Esophagus muscularis mucosa (tissue), 4 donors: Measurements from ENCODE around the gene PTPRK. TPM values are rescaled to one million over a fixed set of nuclear protein-coding genes. Genes with fewer than 3 reads are reported as not detected.

Experiments
- DNase-seq: peaks from one replicate; pipeline ENCODE4 v3.0.0-alpha.2; 2017; ENCODE audit errors: extremely low spot score
- H3K27ac ChIP-seq, 4 donors: fragments of 200-600 bp; sonication (generic); replicated peaks in 1 of 4; 1 replicate in 3 of 4; 2 replicates in 1 of 4; pipeline ENCODE4 v1.5.1; 2016 to 2019; ENCODE audit warnings: mild to moderate bottlenecking in 1 of 4
- H3K27me3 ChIP-seq, 4 donors: fragments of 200-600 bp; sonication (generic); one replicate each; pipeline versions ENCODE4 v1.5.1 to v1.6.0; 2016 to 2019
- H3K36me3 ChIP-seq, 4 donors: fragments of 200-600 bp; sonication (generic); one replicate each; pipeline ENCODE4 v1.5.1; 2016 to 2019
- H3K4me1 ChIP-seq, 4 donors: fragments of 200-600 bp; sonication (generic); one replicate each; pipeline ENCODE4 v1.5.1; 2016 to 2019
- H3K4me3 ChIP-seq, 4 donors: fragments of 200-600 bp; sonication (generic); 1 replicate in 2 of 4; 2 replicates in 2 of 4; pipeline ENCODE4 v1.5.1; 2016 to 2019; ENCODE audit warnings: mild to moderate bottlenecking in 4 of 4, moderate library complexity in 1 of 4
- H3K9me3 ChIP-seq, 4 donors: fragments of 200-600 bp; sonication (generic); 1 replicate in 3 of 4; 2 replicates in 1 of 4; pipeline ENCODE4 v1.5.1; 2016 to 2019
- EP300 ChIP-seq: sonication (generic); formaldehyde crosslinking; IDR thresholded peaks from one replicate; pipeline ENCODE4 v1.6.1; 2017; ENCODE audit warnings: antibody characterized with exemption
- POLR2A ChIP-seq: fragments of 450-650 bp; IDR thresholded peaks from one replicate; pipeline ENCODE4 v1.6.1; 2017; ENCODE audit warnings: antibody characterized with exemption, moderate library complexity, mild to moderate bottlenecking, low read depth
- POLR2AphosphoS5 ChIP-seq, 2 donors: sonication (generic); formaldehyde crosslinking; IDR thresholded peaks; one replicate each; pipeline ENCODE4 v1.6.1; 2017; ENCODE audit warnings: antibody characterized with exemption in 2 of 2
- WGBS: methylation state at CpG from one replicate; pipeline ENCODE4 v1.1.5; 2018; 5-methylcytosine and 5-hydroxymethylcytosine counted together
- intact Hi-C: fragments of 100-400 bp; cut with DNase I; formaldehyde crosslinking; loops from one replicate; pipeline ENCODE4 v1.15.1; 2023
- total RNA-seq, 4 donors: library from RNA; depleted of rRNA; stranded (reverse); fragments of >200 nt; gene quantifications; one replicate each; pipeline versions ENCODE4 v1.1.0 to v1.2.1, GENCODE V29; 2016
- TF ChIP-seq, protein P1 (sequence below), 3 experiments: fragments of 200-600 bp in 2 of 3; fragments of 450-650 bp in 1 of 3; sonication (generic) in 2 of 3; IDR thresholded peaks; one replicate each; pipeline ENCODE4 v1.5.1; 2017 to 2019; ENCODE audit warnings: antibody characterized with exemption in 3 of 3, mild to moderate bottlenecking in 2 of 3, moderate library complexity in 1 of 3

Gene PTPRK
- total RNA-seq, 4 donors from 2014 or later: 36.8 to 53.1 (median 43.8) TPM

DNA sequence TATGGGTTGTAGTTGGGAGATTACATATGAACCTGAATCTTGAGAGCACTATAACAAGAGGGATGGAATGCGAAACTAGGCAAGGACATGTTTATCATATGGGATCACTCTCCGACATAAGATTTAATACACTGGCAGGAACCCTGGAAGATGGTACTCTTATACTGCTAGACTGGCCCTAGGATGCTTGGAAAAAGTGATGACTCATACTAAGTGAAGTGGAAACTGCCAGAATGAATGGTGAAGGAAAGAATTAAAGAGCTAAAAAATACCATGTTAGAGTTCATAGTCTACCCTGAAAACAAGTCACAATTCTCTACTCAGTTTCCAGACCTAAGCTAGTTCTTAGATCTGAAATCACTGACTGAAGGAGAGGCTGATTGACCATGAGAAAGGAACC lies 574.0 kb downstream of the PTPRK start:
- Histone ChIP-seq H3K4me1 (no peaks in the 10 kb centered on the region), H3K4me3 (no peak overlapping the region), H3K9me3 (peaks cover 0 to 5% (median 2%) of the 10 kb centered on the region in 4 donors), H3K36me3 (no peaks in the 10 kb centered on the region), H3K27me3 (no peaks in the 10 kb centered on the region), H3K27ac (no peak overlapping the region)
- 94% methylated on average over 2 of the region's 2 CpGs for WGBS
- intact Hi-C loops: no loop called here
- no peak for DNase-seq
- TF ChIP-seq POLR2A (no peak), EP300 (no peak), POLR2AphosphoS5 (IDR thresholded peaks at IDR 0.05) (no peak)
- TF ChIP-seq, protein P1, sequence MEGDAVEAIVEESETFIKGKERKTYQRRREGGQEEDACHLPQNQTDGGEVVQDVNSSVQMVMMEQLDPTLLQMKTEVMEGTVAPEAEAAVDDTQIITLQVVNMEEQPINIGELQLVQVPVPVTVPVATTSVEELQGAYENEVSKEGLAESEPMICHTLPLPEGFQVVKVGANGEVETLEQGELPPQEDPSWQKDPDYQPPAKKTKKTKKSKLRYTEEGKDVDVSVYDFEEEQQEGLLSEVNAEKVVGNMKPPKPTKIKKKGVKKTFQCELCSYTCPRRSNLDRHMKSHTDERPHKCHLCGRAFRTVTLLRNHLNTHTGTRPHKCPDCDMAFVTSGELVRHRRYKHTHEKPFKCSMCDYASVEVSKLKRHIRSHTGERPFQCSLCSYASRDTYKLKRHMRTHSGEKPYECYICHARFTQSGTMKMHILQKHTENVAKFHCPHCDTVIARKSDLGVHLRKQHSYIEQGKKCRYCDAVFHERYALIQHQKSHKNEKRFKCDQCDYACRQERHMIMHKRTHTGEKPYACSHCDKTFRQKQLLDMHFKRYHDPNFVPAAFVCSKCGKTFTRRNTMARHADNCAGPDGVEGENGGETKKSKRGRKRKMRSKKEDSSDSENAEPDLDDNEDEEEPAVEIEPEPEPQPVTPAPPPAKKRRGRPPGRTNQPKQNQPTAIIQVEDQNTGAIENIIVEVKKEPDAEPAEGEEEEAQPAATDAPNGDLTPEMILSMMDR (IDR thresholded peaks at IDR 0.05): no peak

DNA sequence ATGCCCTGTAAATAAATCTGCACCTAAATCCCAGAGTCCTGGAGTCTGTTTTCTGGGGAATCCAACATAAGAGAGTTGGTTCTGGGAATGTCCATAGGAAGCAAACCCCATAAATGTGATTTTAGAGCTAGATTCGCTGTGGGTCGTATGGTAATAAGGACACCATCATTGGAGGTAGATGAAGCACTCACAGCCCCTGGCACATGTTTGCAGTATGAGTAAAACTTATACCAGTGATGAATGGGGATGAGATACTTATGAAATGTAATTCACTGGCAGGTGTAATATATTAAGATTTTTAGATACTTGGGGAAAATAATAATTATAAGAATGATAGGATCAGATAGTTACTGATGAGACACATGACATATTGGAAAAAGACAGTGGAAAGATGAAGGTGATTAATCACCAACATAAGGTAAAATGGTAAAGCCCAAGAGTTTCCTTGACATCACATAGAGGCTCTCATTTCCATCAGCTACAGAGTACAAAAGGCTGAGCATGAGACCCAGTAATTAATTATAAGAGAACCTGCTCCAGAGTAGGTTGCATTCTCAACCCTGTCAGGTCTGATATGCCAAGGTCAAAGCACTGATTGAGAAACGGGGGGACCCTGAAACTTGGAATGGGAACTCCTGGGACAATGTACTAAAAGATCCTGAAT lies 574.8 kb downstream of the PTPRK start:
- no peak overlapping the region for H3K4me3 ChIP-seq
- no peak for DNase-seq
- H3K4me1 ChIP-seq: no peaks in the 10 kb centered on the region
- intact Hi-C loops: no loop called here
- WGBS: 91% methylated on average over 3 of the region's 3 CpGs
- H3K27ac ChIP-seq: no peak overlapping the region
- H3K9me3 ChIP-seq: peaks cover 0 to 5% (median 2%) of the 10 kb centered on the region in 4 donors
- no peaks in the 10 kb centered on the region for H3K27me3 ChIP-seq
- no peaks in the 10 kb centered on the region for H3K36me3 ChIP-seq
- TF ChIP-seq EP300 (no peak), POLR2A (no peak), POLR2AphosphoS5 (IDR thresholded peaks at IDR 0.05) (no peak)
- TF ChIP-seq, protein P1 (IDR thresholded peaks at IDR 0.05): no peak

- Histone ChIP-seq H3K27me3 (no peaks in the 10 kb centered on the region), H3K9me3 (no peaks in the 10 kb centered on the region), H3K27ac (no peak overlapping the region), H3K36me3 (no peaks in the 10 kb centered on the region), H3K4me1 (no peaks in the 10 kb centered on the region), H3K4me3 (no peak overlapping the region)
- WGBS: 93% methylated on average over 5 of the region's 5 CpGs
- intact Hi-C loops: no loop called here
- no peak for TF ChIP-seq POLR2A
- no peak for TF ChIP-seq EP300
- TF ChIP-seq POLR2AphosphoS5 (IDR thresholded peaks at IDR 0.05): no peak
- TF ChIP-seq, protein P1 (IDR thresholded peaks at IDR 0.05): no peak
- no peak for DNase-seq
These were observed 579.2 kb downstream of the PTPRK start for GRCh38 chr6:127941228-127941627.

- intact Hi-C loops: no loop called here
- no peak overlapping the region for H3K4me3 ChIP-seq
- no peak for DNase-seq
- H3K36me3 ChIP-seq: no peaks in the 10 kb centered on the region
- no peaks in the 10 kb centered on the region for H3K4me1 ChIP-seq
- no peak for TF ChIP-seq POLR2AphosphoS5 (IDR thresholded peaks at IDR 0.05)
- TF ChIP-seq POLR2A: no peak
- no peak for TF ChIP-seq EP300
- TF ChIP-seq, protein P1 (IDR thresholded peaks at IDR 0.05): no peak
- no peaks in the 10 kb centered on the region for H3K27me3 ChIP-seq
- no peak overlapping the region for H3K27ac ChIP-seq
- 45% methylated on average over 3 of the region's 3 CpGs for WGBS
- no peaks in the 10 kb centered on the region for H3K9me3 ChIP-seq
These were observed 580.8 kb downstream of the PTPRK start for GRCh38 chr6:127939442-127940066.
